HG03097 (cell line): Measurements from ENCODE around the gene NACC2.

Experiments used
- ATAC-seq: cut with Tn5 transposase; IDR thresholded peaks from one replicate; pipeline ENCODE4 v1.9.1; 2021; ENCODE audit not compliant: unreplicated experiment, low FRiP score

NACC2 gene

GRCh38 chr9:135985889-135986288, 109.2 kb downstream of the NACC2 start:
- no peak for ATAC-seq

DNA sequence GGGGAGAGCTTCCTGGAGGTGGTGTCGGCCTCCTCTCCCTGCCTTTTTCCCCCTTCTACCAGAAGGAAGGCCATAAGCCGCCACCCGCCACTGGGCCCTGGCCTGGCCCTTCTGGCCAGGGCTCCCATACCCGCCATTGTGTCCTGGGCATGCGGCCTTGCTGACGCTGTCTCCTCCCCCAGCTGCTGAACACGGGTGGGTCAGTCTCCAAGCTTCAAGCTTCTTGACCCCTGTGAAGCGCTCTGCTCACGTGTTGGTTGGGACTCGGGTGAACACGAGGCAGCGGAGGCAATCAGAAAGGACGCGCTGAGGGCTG, 109.7 kb downstream of the NACC2 start:
- no peak for ATAC-seq

DNA sequence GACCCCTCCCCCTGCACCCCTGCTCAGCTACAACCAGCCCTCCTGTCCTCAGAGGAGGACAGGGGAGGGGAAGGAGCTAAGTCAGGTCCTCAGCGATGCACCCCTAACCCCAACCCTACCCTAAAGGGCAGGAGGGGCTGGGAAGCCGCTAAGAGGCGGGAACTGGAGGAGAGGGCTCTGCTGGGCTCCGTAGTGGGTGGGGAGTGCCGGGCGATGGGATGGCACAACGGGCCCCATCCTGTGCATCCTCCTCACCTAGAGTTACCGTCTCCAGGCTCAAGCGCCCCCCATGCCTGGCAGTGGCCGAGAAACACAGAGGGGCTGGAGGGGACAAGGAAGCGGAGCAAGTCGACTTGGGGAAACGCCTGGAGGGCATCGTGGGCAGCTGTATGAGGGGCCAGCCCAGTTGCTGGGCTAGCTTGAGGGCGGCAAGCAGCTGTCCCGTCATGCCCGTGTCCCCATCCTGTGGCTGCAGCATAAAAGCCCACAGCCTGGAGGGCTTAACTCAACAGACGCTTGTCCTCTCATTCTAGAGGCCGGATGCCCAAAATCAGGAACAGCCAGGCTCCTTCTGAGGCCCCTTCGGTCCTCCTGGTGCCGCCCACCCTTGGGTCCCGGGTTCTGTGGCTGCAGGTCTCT, 110.9 kb downstream of the NACC2 start:
- ATAC-seq = no peak

GRCh38 chr9:135983208-135984071, 111.6 kb downstream of the NACC2 start:
- no peak for ATAC-seq

DNA sequence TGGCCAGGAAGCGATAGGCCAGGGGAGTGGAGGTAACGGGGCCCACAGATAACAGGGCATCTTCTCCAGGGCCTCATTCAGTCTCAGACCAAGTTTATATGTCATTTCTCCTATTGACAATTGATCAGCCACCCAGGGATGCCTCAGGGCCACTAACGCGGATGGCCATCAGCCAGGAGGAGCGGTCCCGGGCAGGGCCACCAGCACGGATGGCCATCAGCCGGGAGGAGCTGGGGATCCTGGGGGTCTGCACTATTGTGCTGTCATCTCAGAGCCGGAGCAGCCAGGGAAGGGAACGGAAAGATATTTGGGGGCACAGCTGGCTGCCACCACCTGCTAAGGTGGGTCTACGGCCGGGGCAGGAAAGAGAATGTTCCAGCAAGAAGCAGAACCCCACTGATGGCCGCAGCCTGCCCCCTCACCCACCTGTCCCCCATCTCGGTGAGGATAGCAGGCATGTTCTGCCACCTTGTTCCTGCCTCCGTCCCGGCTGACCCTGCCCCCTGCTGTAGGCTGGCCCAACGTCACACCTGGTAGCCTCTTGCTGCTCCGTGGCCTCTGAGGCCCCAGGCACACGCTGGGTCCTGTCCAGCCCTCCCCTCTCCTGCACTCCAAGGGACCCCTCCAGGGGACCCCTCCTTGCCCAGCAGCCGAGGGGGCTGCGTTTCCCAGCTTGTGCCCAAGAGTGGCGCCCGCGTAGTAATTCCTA, 112.4 kb downstream of the NACC2 start:
- ATAC-seq = no peak

DNA sequence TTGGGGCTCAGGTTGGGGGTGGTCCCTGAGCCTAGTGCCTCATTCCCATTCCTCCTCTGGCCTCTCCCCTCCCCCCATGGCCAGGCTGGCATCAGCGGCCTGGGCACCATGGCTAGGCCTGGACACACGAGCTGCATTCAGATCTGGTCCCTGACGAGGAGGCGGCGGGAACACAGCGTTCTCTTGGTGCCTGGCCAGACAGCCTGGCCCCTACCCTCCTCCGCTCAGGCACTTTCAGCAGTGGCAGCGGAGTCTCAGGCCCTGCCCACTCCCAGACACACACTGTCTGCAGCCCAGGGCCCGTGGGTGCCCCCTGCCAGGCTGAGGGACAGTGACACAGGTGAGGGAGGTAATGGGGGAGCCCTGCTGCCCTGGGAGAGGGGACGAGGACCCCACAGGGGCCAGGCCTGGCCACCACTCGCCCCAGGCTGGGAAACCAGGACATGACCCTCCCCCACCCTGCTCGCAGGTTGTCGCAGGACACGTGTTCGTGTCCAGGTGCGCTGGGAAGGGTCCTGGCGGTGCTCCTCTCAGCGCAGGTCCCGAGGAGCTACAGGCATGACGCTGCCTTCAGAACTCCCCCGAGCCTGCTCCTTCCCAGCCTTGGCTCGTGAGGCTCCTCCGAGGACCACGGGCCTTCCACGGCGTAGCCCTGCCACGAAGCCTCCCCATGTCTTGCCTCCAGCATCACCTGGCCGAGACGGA, 114.0 kb downstream of the NACC2 start:
- ATAC-seq = no peak

GRCh38 chr9:135979547-135980166, 115.4 kb downstream of the NACC2 start:
- ATAC-seq = no peak

DNA sequence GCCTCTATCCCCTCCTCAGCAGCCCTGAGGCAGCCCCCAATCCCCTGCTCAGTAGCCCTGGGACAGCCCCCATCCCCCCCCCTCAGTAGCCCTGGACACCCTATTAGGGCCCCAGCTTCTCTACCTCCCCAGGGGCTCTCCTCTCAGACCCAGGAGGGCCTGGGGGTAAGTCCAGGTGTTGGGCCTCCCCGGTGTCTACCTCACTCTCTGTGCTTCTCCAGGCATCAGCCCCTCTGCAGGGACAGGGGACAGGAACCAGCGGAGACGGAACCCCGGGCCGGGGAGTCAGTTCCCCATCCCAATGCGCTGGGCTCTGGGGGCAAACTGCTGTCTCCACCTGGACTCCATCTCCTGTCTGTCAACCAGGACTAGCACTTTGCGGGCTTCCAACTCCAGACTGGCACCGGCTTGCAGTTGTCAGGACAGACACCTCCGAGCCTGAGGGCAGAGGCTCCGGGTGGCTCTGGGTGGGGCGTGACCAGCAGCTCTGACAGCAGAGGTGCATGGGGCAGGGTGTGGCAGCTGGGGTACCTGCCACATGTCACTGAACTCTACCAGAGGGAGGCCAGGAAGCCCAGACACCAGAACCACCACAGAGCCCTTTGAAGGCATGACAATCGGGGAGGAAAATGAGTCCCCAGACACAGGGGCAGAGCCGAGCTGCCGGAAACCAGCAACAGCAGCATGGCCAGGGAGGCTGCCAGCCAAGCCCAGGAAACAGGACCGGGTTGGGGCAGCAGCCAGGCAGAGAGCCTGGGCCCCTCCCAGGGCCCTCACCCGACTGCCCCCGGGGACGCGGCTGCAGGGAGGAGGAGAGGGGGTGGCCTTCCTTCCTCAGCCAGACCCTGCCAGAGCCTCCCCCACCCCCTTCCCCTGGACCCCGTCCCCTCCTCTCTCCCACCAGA, 116.2 kb downstream of the NACC2 start:
- no peak for ATAC-seq

GRCh38 chr9:135976944-135977343, 118.1 kb downstream of the NACC2 start:
- ATAC-seq = no peak

- ATAC-seq = no peak
These were observed 118.6 kb downstream of the NACC2 start for GRCh38 chr9:135976531-135976930.

DNA sequence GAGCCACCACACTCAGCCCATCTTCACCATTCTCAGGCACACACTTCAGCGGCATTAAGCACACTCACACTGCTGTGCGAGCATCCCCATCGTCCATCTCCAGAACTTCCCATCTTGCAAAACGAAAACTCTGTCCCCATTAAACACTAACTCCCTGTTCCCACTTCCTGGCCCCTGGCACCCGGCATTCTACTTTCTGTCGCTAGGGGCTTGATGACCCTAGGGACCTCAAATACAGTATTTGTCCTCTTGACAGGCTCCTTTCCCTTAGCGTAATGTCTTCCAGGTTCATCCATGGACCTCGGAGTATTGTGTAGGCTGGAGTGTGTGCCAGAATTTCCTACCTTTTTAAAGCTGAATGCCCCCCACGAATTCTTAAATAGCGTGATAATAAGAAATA, 119.3 kb downstream of the NACC2 start:
- no peak for ATAC-seq

DNA sequence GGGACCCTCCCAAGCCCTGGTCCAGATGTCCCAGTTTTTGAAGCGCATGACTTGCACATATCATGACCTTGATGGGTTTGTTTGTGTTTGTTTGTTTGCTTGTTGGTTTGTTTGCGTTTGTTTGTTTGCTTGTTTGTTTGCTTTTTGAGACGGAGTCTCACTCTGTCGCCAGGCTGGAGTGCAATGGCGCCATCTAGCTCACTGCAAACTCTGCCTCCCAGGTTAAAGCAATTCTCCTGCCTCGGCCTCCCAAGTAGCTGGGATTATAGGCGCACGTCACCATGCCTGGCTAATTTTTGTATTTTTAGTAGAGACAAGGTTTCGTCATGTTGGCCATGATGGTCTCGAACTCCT, 120.9 kb downstream of the NACC2 start:
- no peak for ATAC-seq

DNA sequence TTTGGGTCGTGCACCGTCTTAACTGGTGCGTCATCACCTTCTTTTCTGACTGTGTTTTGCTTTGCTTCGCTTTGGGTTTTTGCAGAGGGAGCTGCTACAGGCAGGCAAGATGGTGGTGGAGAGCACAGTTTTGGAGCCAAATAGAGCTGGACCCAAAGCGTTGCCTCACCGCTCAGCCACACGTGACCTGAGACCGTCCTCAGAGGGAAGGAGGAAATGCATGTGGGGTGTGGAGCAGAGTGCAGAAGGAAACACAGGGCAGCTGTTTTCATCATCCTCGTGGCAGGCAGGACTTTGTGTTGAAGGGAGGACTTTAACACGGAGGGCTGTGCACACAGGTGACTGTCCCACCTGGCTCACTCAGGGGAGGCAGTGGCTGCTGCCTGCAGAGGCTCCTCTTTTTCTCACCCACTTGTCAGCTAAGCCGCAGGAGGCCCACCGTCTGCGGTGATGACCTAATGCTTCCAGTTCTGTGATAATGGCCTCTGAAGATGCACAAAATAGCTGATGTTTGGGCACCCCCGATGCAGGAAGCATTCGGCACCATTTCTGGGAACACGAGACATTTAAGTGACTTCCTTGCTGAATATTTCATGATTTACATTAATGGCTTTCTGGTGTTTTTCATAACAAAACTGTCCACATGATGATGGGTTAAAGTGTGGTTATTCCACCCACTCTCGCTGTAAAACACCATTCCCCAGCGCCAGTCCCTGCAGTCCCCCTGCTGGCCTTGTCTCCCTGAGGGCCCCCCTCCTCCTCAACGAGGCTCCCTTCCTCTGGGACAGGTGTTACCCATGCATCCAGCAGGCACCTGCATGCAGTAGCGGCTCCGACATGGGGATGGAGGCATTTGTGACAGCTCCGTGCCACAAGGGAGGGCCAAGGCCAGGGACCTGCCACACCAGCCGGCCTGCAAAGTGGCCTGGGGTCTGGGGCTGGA, 121.5 kb downstream of the NACC2 start:
- no peak for ATAC-seq

- no peak for ATAC-seq
These were observed 123.2 kb downstream of the NACC2 start for GRCh38 chr9:135971892-135972291.

DNA sequence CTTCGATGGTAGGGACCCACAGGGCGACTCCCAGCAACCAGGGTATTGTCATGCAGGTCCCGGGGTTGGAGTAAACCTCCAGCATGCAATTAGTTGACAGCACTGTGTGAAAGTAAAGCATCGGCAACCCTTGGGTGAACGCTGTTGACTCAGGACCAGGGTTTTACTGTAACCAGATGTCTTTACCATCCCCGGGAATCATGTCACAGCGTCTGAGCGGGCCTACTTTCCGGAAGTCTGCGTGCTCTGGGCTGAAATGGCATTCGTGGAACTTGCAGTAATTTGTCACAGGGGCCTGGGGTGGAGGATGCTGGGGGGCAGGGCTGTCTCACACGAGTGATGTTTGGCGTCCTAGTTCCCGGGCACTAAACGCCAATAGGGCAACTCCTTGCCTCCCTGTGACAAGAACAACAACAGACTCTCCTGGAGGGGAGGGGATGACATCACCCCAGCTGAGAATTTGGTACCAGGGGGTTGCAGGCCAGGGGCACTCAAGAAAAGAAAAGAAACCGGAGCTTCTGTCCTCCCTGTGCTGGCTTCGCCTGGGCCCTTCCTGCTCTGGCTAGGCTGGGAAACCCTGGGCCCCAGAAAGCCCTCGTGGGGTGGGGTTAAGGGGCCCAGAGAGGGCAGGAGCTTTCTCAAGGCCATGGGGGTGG, 123.8 kb downstream of the NACC2 start:
- ATAC-seq = no peak

- no peak for ATAC-seq
These were observed 124.8 kb downstream of the NACC2 start for GRCh38 chr9:135970128-135970815.

DNA sequence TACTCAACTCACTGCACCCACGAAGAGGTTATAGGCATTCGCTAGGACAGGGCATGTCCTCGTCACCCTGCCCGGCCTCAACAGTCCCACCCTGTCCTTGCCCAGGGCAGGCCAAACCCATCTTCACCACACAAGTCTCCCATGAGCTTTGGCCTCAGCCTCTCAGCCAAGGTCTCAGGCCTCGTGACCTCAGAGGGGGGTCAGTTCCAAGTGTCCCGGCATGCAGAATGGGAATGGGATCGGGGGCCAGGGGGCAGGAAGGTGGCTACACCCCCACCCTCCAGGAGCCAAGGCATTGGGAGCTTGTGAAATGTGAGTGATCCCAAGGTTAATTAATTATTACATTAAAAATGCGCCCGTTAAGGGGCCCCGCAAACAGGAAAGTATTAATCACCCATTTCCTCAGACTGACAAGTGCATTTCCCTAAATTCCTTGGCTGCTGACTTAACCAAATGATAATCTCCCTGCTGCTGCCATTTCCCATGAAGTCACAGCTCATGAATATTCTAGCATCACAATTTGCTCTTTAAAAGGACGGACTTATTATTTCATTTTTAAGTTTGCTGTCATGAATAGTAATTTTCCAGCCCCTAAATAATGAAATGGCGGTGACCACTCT, 125.9 kb downstream of the NACC2 start:
- ATAC-seq = no peak
